Measurements from ENCODE around the gene SLC9A4. TPM values are rescaled to one million over a fixed set of nuclear protein-coding genes. Genes with fewer than 3 reads are reported as not detected.

The SLC9A4 gene
- total and polyA plus RNA-seq, 2 of the 4 experiments (the other 2 are of a cell fraction): not detected

- peak overlapping the region; percentile 55; the same call in 1 of the 2 replicates for H3K4me2 ChIP-seq (ENCODE audit: low read depth, low read length)
These were observed 14.9 kb downstream of the SLC9A4 start for GRCh38 chr2:102487761-102488462.

More at GRCh38 chr2:102487761-102488462, 14.9 kb downstream of the SLC9A4 start:
- H4K20me1 ChIP-seq (ENCODE audit: insufficient read depth, low read length): no peaks in the 10 kb centered on the region
- no peak overlapping the region for H2AK5ac ChIP-seq (ENCODE audit: low read depth, low read length)
- ATAC-seq (ENCODE audit: low read depth) (peak; percentile 46), DNase-seq (peak; percentile 51)
- H3K27ac ChIP-seq (ENCODE audit: insufficient read depth, low read length): no peak overlapping the region
- H2BK15ac ChIP-seq (ENCODE audit: low read depth, low read length): no peak overlapping the region
- no peak overlapping the region for H2BK120ac ChIP-seq (ENCODE audit: low read depth, low read length)
- dilution Hi-C loops (cut with HindIII; ENCODE audit: low sequenced_read_pairs, unreplicated experiment) (no loop called here), intact Hi-C loops (cut with micrococcal nuclease) (no loop called here), in situ Hi-C loops (cut with MboI; ENCODE audit: low sequenced_read_pairs) (no loop called here)
- H2AK9ac ChIP-seq (replicated peaks; ENCODE audit: low read depth, low read length, poor library complexity): no peak overlapping the region
- BruUV-seq (replicated peaks): no TSS peak
- no peaks in the 10 kb centered on the region for H3K9me1 ChIP-seq (ENCODE audit: insufficient read depth, low read length)
- H2BK5ac ChIP-seq (ENCODE audit: low read depth, low read length, poor library complexity, severe bottlenecking): no peak overlapping the region
- no peak overlapping the region for H3K14ac ChIP-seq (replicated peaks; ENCODE audit: low read depth, low read length)
- WGBS, 2 experiments (ENCODE audit: extremely low coverage in 2 of 2, insufficient read length in 1 of 2): no CpG with 5 or more reads among the region's 8 CpGs
- H4K91ac ChIP-seq (ENCODE audit: insufficient read depth, low read depth, low read length): no peak overlapping the region
- H3K4me1 ChIP-seq (ENCODE audit: control insufficient read depth, insufficient read depth, low read length): no peaks in the 10 kb centered on the region; the same call in 1 of the 2 replicates
- no peak overlapping the region for H3K4ac ChIP-seq (ENCODE audit: low read depth, low read length)
- H2BK20ac ChIP-seq (ENCODE audit: low read depth, low read length): no peak overlapping the region
- no peak overlapping the region for H4K5ac ChIP-seq (ENCODE audit: low read depth, low read length)
- H3K9me3 ChIP-seq (ENCODE audit: control insufficient read depth, insufficient read depth, low read length): no peaks in the 10 kb centered on the region
- no peaks in the 10 kb centered on the region for H3K36me3 ChIP-seq (ENCODE audit: control insufficient read depth, insufficient read depth, low read length)
- no peak overlapping the region for H3K23ac ChIP-seq (ENCODE audit: low read depth, low read length)
- peaks cover 6% of the 10 kb centered on the region for H3K27me3 ChIP-seq (ENCODE audit: control insufficient read depth, insufficient read depth, low read length)
- H3K56ac ChIP-seq (ENCODE audit: extremely low read depth, insufficient read depth, low read length): no peak overlapping the region
- no peak overlapping the region for H3K9ac ChIP-seq (ENCODE audit: low read depth, low read length)
- POLR2A ChIA-PET (ENCODE audit: unreplicated experiment): no interaction called here
- no peak overlapping the region for H3K4me3 ChIP-seq (ENCODE audit: insufficient read depth, low read depth, low read length)
- 0 out of 2 replicates have a peak, but pooled peaks have one; percentile 20 for TF ChIP-seq BHLHE40 (IDR thresholded peaks at IDR 0.05; ENCODE audit: low read depth, low read length)
- TF ChIP-seq CEBPB (IDR thresholded peaks at IDR 0.05; ENCODE audit: low read depth, low read length): peak; percentile 39; the same call in 1 of the 2 replicates
- TF ChIP-seq RCOR1 (IDR thresholded peaks at IDR 0.05; ENCODE audit: insufficient replicate concordance, low read length): no peak
- TF ChIP-seq RAD21 (IDR thresholded peaks at IDR 0.05; ENCODE audit: low read length): no peak
- no peak for TF ChIP-seq USF2 (IDR thresholded peaks at IDR 0.05; ENCODE audit: low read depth, low read length)
- TF ChIP-seq NFE2L2 (IDR thresholded peaks at IDR 0.05; ENCODE audit: low read depth, low read length): peak; percentile 10; the same call in 1 of the 2 replicates
- no peak for TF ChIP-seq MAFK (IDR thresholded peaks at IDR 0.05; ENCODE audit: low read depth, low read length)
- H2AFZ ChIP-seq (replicated peaks; ENCODE audit: low read length, poor library complexity): peak overlapping the region; percentile 35
- no peak overlapping the region for H3K18ac ChIP-seq (ENCODE audit: low read depth, low read length)
- H3K79me1 ChIP-seq (ENCODE audit: low read depth in 1 of 2, low read length in 2 of 2): no peaks in the 10 kb centered on the region
- CTCF ChIA-PET: interaction anchor here (1.0 to 1.1 kb wide), 2 partner anchors 15 to 18 kb away, joined by 3 to 5 read pairs; partner anchors contain the start of gene SLC9A4
- H4K8ac ChIP-seq (ENCODE audit: low read depth in 2 of 2, low read length in 2 of 2): no peak overlapping the region
